ES-I3 (cell line): ENCODE measurements around the gene GJC1.

Source experiments
- H3K36me3 ChIP-seq: 2 replicates; pipeline ENCODE4 v1.6.1; 2013; ENCODE audit warnings: mild to moderate bottlenecking, low read length, control low read depth, moderate library complexity; ENCODE audit not compliant: insufficient read depth
- H3K4me1 ChIP-seq: 2 replicates; pipeline ENCODE4 v1.6.1; 2013; ENCODE audit warnings: mild to moderate bottlenecking, control low read depth, low read length; ENCODE audit not compliant: insufficient read depth
- H3K9ac ChIP-seq: 2 replicates; pipeline ENCODE4 v1.6.1; 2013; ENCODE audit warnings: low read depth, mild to moderate bottlenecking, low read length, moderate library complexity
- H3K9me3 ChIP-seq: 2 replicates; pipeline ENCODE4 v1.6.1; 2013; ENCODE audit warnings: mild to moderate bottlenecking, low read length, moderate library complexity; ENCODE audit not compliant: control insufficient read depth, insufficient read depth

GJC1 gene

DNA sequence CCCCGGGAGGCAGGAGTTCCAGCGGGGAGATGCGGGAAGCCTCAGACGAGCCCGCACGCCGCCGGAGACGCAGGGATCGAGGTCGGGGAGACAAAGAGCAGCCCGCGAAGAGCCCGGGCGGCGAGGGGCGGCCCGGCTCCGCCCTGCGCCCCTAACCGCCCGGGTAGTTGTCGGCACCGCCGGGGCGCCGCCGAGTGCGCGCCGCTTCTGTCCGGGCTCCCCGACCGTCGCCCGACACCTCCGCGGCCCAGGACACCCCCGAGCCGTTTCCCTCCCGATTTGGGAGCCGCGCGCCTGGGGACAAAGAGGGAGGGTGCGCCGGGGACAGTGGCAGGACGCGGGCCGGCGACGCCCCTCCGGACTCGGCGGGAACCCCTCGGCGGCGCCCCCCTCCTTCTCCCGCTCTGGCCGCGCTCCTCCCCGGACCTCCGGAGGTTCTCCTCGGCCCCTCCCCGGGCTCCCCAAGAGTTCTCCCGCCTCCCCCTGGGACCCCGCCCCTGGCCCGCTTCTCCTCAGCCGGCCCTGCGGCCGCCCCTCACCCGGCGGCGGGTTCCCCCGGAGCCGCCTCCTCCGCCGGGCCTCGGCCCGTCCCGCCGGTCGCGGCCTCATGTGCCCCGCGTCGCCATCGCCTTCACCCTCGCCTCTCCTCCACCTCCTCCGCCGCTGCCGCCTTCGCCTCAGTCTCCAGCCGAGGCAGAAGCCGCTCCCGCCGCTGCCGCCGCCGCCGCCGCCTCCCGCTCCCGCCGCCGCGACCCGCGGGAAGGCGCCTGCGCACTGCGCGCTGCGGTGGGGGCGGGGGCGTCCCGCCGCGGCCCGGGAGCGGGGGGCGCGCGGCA lies at the start of gene GJC1:
Gene GJC1, minus strand, starts transcription at position 765 of the 836 bp plus-strand sequence. CDS start 24,470 bp downstream, outside the sequence.
- Histone ChIP-seq H3K9ac (peak within 1 kb of the TSS; percentile 81), H3K4me1 (peaks cover 22% of the 10 kb centered on the region), H3K9me3 (no peaks in the 10 kb centered on the region), H3K36me3 (no peaks in the 10 kb centered on the region)

DNA sequence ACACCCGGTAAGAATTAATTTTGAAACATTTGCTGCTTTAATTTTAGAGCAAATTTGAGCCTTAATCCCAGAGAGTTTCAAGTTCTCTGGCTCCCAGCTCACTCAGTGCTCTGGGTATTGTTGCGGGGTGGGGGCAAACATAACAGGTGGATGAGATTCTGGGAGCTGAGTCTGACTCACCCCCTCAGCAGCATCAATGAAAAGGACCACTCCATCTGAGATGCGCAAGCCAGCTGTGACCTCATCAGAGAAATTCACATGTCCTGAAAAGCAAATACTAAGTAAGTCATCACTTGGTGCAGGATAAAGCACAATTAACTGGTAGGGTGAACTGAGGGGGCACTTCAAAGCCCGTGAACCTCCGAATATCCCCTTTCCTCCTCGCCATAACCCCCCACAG lies 49.3 kb upstream of the GJC1 start:
- H3K4me1 ChIP-seq = no peaks in the 10 kb centered on the region
- H3K9me3 ChIP-seq = no peaks in the 10 kb centered on the region
- H3K9ac ChIP-seq = no peak overlapping the region
- H3K36me3 ChIP-seq = peaks cover 54% of the 10 kb centered on the region

GRCh38 chr17:44878627-44879221 lies 48.6 kb upstream of the GJC1 start:
- Histone ChIP-seq H3K36me3 (peaks cover 57% of the 10 kb centered on the region), H3K4me1 (no peaks in the 10 kb centered on the region), H3K9ac (no peak overlapping the region), H3K9me3 (no peaks in the 10 kb centered on the region)

GRCh38 chr17:44877121-44877520 lies 47.0 kb upstream of the GJC1 start:
- Histone ChIP-seq H3K9ac (no peak overlapping the region), H3K36me3 (peaks cover 47% of the 10 kb centered on the region), H3K9me3 (no peaks in the 10 kb centered on the region), H3K4me1 (no peaks in the 10 kb centered on the region)

DNA sequence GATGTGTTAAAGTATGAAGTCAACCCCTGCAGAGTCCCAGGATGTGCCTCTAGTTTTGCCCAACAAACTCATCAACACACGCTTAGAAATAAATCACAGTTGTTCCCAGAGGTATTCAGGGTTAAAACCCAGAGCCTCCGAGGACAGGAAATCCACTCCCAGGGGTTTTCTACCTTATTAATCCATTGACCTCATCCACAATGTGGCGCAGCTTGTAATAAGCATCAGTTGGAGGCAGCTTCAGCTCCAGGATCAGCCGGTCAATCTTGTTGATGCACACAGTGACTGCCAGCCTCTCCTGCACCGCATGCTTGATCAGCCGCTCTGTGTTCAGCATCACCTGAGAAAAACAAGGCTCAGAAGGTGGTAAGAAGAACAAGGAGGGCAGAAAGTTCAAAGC lies 45.7 kb upstream of the GJC1 start:
- no peaks in the 10 kb centered on the region for H3K4me1 ChIP-seq
- H3K36me3 ChIP-seq = peaks cover 48% of the 10 kb centered on the region
- no peak overlapping the region for H3K9ac ChIP-seq
- no peaks in the 10 kb centered on the region for H3K9me3 ChIP-seq

DNA sequence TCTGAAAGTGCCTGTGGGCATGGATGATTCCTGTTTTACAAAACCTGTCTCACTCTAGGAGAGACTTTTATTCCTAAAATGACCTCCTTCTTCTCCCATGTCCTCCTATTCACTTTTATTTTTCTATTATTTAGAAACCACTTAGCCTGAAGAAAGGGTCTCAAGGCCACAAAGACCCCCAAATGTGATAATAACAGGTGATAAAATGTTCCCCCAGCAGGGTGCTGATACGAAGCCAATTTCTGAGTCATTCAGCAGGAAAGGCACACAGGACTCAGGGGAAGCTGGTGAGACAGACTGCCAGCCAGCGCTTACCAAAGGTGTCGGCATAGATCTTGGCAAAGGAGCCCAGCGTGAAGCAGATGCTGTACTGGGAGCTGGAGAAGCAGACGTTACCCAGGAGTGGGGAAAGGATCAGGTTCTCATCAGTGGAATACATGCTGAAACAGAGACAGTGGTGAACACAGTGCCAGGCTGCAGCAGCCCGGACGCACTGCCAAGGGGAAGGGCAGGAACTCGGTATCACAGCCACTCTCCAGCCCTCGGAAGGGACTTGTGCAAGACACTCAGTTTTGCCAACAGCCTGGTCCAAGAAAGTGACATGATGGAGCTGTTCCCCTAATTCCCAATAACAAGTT lies 42.2 kb upstream of the GJC1 start:
- H3K9me3 ChIP-seq = no peaks in the 10 kb centered on the region
- no peaks in the 10 kb centered on the region for H3K4me1 ChIP-seq
- peaks cover 55% of the 10 kb centered on the region for H3K36me3 ChIP-seq
- no peak overlapping the region for H3K9ac ChIP-seq

GRCh38 chr17:44871556-44871955 lies 41.5 kb upstream of the GJC1 start:
- Histone ChIP-seq H3K36me3 (peaks cover 50% of the 10 kb centered on the region), H3K4me1 (no peaks in the 10 kb centered on the region), H3K9me3 (no peaks in the 10 kb centered on the region), H3K9ac (no peak overlapping the region)

- Histone ChIP-seq H3K9me3 (no peaks in the 10 kb centered on the region), H3K4me1 (no peaks in the 10 kb centered on the region), H3K36me3 (peaks cover 51% of the 10 kb centered on the region), H3K9ac (no peak overlapping the region)
These were observed 37.8 kb upstream of the GJC1 start for GRCh38 chr17:44867841-44868240.

DNA sequence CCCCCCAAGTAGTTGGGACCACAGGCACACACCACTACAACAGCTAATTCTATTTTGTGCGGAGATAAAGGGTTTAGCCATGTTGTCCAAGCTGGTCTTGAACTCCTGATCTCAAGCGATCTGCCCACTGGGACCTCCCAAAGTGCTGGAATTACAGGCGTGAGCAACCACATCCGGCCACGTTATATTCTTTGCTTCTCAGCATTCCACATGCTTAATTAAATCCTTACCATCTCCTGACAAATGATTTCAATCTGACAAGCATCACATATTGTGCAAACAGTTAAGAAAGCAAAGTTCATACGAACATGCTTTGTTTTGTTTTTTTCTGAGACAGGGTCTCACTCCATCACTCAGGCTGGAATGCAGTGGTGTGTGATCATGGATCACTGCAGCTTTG lies 35.8 kb upstream of the GJC1 start:
- no peaks in the 10 kb centered on the region for H3K4me1 ChIP-seq
- peaks cover 50% of the 10 kb centered on the region for H3K36me3 ChIP-seq
- no peaks in the 10 kb centered on the region for H3K9me3 ChIP-seq
- H3K9ac ChIP-seq = no peak overlapping the region

GRCh38 chr17:44865231-44865660 lies 35.2 kb upstream of the GJC1 start:
- Histone ChIP-seq H3K36me3 (peaks cover 51% of the 10 kb centered on the region), H3K4me1 (no peaks in the 10 kb centered on the region), H3K9me3 (no peaks in the 10 kb centered on the region), H3K9ac (no peak overlapping the region)

- Histone ChIP-seq H3K4me1 (no peaks in the 10 kb centered on the region), H3K9ac (no peak overlapping the region), H3K36me3 (peaks cover 56% of the 10 kb centered on the region), H3K9me3 (no peaks in the 10 kb centered on the region)
These were observed 34.7 kb upstream of the GJC1 start for GRCh38 chr17:44864831-44865230.

GRCh38 chr17:44863061-44863918 lies 33.2 kb upstream of the GJC1 start:
- Histone ChIP-seq H3K4me1 (no peaks in the 10 kb centered on the region), H3K36me3 (peaks cover 61% of the 10 kb centered on the region)

DNA sequence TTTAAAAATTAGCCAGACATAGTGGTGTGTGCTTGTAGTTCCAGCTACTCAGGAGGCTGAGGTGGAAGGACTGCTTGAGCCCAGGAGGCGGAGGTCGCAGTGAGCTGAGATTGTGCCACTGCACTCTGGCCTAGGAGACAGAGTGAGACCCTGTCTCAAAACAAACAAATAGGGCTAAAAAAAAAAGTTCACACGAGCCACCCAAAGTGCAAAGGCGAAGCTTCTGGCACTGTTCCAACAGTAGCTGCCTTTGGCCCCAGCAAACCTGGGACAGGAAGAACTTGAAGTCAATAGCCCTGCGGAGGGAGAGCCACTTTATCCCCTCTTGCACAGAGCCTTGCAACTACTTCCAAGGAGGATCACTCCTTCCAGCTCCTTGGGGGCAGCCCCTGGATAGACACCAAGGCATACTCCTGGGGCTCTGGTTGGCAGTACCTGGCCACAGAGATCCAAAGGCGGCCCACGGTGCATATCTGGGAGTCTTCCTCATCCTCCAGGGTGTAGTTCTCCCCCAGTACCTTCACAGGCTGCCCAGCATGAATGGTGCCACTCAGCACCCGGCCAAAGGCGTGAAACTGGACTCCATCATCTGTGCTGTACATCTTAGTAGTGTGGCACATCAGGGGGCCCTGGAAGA lies 32.3 kb upstream of the GJC1 start:
- H3K36me3 ChIP-seq = peaks cover 56% of the 10 kb centered on the region

More at GRCh38 chr17:44863061-44863918, 33.2 kb upstream of the GJC1 start:
- Histone ChIP-seq H3K9ac (no peak overlapping the region), H3K9me3 (no peaks in the 10 kb centered on the region)

GRCh38 chr17:44859701-44860100 lies 29.6 kb upstream of the GJC1 start:
- no peaks in the 10 kb centered on the region for H3K4me1 ChIP-seq
- peaks cover 73% of the 10 kb centered on the region for H3K36me3 ChIP-seq
- H3K9ac ChIP-seq = no peak overlapping the region
- no peaks in the 10 kb centered on the region for H3K9me3 ChIP-seq

More for the DNA sequence above, 32.3 kb upstream of the GJC1 start:
- Histone ChIP-seq H3K9me3 (no peaks in the 10 kb centered on the region), H3K4me1 (no peaks in the 10 kb centered on the region), H3K9ac (no peak overlapping the region)
